GM12872 (cell line): Measurements from ENCODE around the gene HOXC10.

Experiments
- TF ChIP-seq, protein P1 (sequence below): IDR thresholded peaks from 3 replicates; pipeline ENCODE4 v1.5.1; 2011; ENCODE audit warnings: low read depth, mild to moderate bottlenecking, low read length, moderate library complexity; ENCODE audit not compliant: insufficient read depth

HOXC10 gene

DNA sequence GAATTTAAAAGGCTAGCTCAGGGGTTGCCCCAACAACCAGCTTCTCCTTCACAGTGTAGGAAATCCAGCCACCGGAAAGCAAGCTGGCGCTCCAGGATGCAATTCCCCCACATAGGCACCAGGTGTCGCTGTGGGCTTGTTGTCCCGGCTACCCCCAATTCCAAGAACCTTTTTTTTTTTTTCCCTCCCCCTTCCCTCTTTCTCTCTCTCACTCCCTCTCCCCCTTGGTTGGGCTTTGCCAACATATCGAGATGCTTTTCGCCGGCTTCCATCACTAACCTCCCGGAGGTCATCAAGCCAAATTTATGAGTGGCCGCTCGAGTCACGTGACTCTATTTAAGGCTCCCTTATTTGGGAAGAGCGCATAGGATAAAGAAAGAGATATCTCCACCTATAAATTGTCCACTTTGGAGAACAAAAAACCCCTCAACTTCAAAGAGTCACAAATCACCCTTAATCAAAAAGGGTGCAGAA, 47.7 kb downstream of the HOXC10 start, which contains the start of gene HOXC5:
HOXC5 (plus strand) TSS at position 424 of the 474 bp plus-strand sequence. CDS start 73 bp downstream, outside the sequence.
- TF ChIP-seq, protein P1, sequence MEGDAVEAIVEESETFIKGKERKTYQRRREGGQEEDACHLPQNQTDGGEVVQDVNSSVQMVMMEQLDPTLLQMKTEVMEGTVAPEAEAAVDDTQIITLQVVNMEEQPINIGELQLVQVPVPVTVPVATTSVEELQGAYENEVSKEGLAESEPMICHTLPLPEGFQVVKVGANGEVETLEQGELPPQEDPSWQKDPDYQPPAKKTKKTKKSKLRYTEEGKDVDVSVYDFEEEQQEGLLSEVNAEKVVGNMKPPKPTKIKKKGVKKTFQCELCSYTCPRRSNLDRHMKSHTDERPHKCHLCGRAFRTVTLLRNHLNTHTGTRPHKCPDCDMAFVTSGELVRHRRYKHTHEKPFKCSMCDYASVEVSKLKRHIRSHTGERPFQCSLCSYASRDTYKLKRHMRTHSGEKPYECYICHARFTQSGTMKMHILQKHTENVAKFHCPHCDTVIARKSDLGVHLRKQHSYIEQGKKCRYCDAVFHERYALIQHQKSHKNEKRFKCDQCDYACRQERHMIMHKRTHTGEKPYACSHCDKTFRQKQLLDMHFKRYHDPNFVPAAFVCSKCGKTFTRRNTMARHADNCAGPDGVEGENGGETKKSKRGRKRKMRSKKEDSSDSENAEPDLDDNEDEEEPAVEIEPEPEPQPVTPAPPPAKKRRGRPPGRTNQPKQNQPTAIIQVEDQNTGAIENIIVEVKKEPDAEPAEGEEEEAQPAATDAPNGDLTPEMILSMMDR, result peak; percentile 98

DNA sequence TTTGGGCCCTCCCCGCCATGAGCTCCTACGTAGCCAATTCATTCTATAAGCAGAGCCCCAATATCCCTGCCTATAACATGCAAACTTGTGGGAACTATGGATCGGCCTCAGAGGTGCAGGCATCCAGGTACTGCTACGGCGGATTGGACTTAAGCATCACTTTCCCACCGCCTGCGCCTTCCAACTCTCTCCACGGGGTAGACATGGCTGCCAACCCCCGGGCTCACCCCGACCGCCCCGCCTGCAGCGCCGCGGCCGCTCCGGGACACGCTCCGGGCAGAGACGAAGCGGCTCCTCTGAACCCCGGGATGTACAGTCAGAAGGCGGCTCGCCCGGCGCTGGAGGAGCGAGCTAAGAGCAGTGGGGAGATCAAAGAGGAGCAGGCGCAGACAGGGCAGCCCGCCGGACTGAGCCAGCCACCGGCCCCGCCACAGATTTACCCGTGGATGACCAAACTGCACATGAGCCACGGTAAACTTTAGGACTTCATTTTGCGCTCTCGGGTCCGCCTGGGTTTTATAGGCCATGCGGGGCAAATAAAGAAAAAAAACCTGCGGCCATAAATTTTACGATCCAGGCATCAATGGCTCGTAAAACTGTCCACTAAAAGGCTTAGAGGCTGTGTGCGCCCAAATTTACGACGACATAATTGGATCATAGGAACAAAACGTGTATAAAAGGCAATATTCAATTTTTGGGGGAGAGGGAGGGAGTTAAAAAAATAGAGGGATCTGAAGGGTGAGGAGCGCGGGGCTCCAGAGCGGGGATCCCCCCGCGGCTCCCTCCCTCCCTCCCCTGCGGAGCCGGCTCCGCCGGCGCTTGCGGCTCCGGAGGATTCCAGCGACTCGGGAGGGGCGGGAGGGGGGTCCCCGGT, 48.4 kb downstream of the HOXC10 start:
- TF ChIP-seq, protein P1, result no peak

DNA sequence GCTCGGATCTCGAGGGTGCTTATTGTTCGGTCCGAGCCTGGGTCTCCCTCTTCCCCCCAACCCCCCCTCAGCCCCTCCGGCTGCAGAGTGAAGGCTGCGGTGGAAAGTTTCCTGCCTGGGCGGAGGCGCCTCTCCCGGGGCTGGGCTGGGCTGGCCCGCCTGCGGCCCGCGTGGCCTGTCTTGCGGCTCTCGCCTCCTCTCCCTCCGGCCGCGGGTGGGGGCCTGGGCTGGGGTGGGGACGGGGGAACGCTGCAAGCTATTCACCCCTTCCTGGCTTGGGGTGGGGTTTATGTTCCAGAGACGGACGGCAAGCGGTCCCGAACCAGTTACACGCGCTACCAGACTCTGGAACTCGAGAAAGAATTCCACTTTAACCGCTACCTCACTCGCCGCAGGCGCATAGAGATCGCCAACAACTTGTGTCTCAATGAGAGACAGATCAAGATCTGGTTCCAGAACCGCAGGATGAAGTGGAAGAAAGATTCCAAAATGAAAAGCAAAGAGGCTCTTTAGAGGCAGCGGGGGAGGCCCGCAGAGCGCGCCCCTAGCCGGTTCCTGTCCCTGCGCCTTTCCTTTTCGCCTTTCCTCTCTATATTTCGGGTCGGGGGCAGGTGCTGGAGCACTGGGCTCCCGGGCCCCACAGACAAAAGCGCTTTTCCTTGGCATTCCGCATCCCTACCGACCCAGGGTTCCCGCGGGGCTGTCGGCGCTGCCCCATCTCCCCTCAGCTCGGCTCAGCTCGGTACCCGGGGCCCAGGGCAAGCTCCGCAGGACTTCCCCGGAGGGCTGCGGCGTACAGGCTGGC, 49.2 kb downstream of the HOXC10 start:
- TF ChIP-seq, protein P1, result no peak

DNA sequence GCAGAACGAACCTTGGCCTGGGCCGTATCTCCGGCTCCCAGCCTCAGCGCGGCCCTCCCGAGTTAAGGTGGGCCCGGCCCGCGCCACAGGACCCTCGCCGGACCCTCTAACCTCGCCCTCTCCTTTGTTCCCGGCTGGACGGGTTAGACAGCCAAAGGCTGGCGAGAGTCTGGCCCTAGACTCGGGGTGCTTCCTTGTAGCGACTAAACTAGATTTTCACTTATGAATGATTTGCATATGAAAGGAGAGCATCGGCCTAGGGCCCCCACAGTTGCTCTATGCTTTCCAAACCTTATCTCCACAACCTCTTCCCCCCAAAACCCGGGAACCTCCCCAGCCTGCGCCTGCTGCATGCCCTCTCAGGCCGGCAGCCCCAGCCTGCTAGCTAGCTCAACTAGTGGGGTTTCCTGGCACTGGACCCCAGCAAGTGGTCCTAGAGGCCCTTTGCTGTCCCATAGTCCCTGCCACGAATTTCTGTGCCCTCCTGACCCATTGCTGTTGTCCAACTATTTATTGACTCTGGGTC, 49.9 kb downstream of the HOXC10 start:
- TF ChIP-seq, protein P1, result no peak

DNA sequence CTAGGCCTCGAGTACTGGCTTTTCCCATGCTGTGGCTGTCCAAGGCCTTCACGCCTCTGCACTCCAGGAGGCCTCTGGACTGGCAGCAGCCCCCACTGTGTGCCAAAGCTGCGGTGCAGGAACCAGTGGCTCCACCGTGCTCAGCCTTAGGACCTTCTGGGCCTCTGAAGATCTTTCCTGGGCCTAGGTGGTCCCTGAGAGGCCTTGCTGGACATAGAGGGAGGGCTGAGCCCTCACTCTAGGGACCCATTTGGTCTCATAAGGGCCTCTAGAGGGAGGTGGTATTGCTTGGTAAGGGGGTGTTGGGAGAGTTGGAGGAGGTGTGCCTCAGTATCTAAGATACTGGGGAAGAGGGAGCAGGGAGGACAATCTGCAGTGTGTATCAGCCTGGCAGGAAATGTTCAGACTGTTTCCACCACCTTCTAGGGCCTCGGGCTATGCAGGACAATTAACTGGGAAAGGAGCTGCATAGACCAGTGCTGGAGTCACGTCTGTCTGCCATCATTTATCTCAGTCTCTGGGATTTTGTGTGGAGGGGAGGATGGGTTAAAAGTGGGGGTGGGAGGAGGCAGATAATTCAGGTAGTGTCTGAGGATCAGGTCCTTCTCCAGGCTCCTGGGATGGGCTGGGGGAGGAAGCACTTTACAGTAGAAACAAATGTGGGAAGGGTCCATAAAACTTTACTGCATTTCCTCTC, 50.8 kb downstream of the HOXC10 start:
- TF ChIP-seq, protein P1, result no peak

DNA sequence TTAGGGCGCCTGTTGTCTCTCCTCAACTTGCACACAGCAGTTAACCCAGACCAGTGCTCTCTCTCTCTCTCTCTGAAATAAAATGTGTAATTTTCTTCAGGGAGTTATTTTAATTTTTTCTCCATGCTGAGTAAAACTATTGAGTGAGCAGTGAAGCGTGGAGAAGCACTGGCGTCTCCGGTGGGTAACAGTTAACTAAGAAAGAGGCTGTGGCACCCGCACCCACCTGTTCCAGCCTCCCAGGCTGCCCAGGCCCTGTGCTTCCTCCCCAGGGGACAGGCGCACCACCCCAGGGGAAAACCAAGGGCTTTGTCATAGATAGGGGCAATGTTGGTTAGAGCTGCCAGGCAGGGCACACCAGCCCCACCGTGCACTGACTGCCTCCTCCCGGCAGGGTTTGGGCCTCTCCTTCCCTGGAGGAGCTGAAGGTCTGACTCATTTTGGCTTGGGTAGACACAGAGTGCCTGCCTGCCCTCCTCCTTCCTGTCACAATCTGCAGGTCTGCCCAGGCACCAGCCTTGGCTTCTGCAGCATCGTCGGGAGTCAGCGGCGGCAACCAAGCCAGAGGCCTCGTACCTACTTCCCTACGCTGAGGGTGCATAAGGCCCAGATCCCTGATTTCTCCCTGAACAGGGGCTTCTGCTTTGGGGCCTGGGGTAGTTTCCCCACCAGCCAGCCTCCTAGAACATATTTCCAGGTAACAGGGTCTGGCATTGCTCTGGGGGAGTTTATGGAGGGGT, 51.8 kb downstream of the HOXC10 start:
- TF ChIP-seq, protein P1, result peak; percentile 24; the same call in 1 of the 3 replicates
